Peyer's patch (tissue), 4 donors: ENCODE measurements around the gene GTF2A1L.

Experiments
- POLR2A ChIP-seq, 2 donors: fragments of 450-650 bp; IDR thresholded peaks; one replicate each; pipeline ENCODE4 v1.5.1; 2017; ENCODE audit warnings: antibody characterized with exemption in 2 of 2, mild to moderate bottlenecking in 2 of 2, moderate library complexity in 2 of 2
- TF ChIP-seq, protein P1 (sequence below), 6 experiments: fragments of 450-650 bp in 4 of 6; fragments of 200-600 bp in 2 of 6; sonication (generic) in 1 of 6; IDR thresholded peaks; one replicate each; pipeline ENCODE4 v1.5.1; 2017 to 2019; ENCODE audit warnings: antibody characterized with exemption in 6 of 6, mild to moderate bottlenecking in 3 of 6, moderate library complexity in 1 of 6

DNA sequence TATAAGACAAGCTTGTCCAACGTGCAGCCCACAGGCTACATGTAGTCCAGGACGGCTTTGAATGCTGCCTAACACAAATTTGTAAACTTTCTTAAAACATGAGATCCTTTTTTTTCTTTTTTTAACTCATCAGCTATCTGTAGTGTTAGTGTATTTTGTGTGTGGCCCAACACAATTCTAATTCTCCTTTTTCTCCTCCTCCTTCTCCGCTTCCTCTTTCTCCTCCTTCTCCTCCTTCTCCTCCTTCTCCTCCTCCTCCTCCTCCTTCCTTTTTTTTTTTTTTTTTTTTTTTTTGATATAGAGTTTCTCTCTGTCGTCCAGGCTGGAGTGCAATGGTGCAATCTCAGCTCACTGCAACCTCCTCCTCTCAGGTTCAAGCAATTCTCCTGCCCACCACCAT is 39.3 kb upstream of the GTF2A1L start:
- TF ChIP-seq POLR2A (IDR thresholded peaks at IDR 0.05): no peak
- TF ChIP-seq, protein P1, sequence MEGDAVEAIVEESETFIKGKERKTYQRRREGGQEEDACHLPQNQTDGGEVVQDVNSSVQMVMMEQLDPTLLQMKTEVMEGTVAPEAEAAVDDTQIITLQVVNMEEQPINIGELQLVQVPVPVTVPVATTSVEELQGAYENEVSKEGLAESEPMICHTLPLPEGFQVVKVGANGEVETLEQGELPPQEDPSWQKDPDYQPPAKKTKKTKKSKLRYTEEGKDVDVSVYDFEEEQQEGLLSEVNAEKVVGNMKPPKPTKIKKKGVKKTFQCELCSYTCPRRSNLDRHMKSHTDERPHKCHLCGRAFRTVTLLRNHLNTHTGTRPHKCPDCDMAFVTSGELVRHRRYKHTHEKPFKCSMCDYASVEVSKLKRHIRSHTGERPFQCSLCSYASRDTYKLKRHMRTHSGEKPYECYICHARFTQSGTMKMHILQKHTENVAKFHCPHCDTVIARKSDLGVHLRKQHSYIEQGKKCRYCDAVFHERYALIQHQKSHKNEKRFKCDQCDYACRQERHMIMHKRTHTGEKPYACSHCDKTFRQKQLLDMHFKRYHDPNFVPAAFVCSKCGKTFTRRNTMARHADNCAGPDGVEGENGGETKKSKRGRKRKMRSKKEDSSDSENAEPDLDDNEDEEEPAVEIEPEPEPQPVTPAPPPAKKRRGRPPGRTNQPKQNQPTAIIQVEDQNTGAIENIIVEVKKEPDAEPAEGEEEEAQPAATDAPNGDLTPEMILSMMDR (IDR thresholded peaks at IDR 0.05): no peak
